DMS53 (cell line): ENCODE data around the gene IMPG2.
A peak's percentile ranks its signal among the peaks of the same experiment; 100 is the strongest.

ENCODE experiments used
- DNase-seq: peaks from one replicate; lab custom pipeline; 2025; lab: John Stamatoyannopoulos, UW

Gene IMPG2

DNA sequence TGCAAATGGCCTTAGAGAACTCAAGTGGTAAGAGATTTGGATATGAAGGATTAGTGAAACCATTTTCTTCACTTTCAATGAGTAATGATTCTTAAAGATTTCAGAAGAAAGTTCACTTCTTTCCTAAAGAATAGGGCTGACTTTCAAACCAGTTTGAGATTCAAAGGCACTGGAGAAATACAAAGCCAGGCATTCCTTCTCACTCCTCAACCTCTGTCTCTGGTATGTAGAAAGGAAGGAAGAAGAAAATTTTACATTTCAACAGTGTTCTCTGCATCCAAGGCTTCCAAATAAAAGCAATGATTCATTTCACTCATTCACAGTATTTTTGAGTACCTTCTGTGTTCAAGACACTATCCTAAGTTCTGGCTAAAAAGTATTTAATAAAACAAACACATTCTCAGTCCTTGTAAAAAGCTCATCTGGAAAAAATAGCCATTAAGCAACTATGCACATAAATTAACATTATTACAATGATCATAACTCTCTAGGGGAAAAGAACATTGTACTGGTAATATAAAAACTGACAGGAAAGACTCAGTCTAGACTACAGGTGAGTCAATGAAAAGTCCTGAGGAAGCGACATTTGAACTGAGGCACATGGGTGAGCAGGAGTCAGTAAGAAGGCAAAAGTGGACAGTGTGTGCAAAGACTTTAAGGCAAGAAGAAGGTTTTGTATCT is 79.5 kb downstream of the IMPG2 start:
- no peak for DNase-seq

DNA sequence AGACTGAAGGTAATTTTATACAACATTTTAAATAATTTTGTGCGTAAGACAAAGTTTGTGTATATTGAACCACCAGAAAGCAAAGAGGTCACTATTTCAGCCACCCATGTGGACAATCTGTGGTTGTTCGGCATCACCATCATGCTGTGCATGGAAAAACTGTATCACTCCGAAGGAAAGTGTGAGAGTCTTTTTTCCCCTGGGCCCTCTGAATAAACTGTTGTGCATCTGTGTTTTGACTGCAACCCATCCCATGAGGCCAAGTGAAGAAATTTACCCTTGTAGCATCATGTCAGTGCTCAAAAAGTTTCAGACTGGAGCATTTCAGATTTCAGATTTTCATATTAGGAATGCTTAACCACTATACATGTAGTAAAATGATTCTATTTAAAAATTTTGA is 85.3 kb downstream of the IMPG2 start:
- DNase-seq: no peak

DNA sequence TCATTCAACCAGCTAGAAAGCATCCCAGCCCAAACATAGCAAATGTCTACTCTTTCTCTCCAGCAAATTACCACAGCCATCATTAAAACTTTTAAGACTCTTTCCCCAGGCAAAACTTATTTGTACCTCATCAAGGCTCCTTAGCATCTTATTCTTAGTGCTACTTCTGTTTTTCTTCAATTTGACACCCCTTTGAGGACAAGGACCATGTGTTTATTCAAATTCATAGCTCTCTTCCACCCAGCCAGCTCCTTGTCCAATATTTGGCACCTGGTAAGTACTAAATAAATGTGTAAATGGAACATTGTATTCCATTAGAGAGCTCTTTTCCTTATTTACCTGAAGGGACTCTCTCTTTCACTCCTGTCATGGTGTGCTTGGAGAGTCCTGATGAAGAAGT is 89.8 kb downstream of the IMPG2 start:
- no peak for DNase-seq

DNA sequence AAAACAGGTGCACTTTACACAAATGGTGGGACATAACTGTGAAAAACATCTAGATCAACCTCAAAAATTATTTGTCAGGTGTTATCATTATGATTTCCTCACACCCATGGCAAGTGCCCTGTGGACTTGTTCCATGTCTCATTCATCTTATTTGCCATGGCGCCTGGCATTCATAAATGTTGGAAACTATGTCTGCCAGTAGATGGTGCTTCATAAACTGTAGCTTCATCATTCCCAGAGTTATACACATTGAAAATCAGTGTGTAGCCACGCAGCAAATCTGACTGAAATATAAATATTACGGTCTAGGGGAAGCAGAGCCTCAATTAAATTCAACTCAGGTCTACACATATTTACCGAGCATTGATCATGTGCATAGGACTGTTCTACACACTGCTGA is 90.7 kb downstream of the IMPG2 start:
- DNase-seq: peak; percentile 6

DNA sequence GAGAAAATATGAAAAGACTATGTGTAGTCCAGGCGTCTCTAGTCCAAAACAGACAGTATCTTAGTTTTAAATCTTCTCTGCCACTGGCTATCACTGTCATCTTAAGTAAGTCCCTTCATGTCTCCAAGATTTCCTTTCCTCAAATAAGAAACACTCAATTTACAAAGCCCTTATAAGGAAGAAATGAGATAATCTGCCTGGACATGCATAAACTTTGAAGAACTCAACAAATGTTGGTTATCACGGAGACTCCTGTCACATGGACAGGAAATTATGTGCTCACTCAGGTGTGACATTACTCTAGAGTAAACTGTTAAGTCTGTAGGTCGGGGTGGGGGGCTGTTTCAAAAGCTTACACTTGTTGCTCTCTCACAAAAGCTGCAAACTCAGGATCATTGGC is 91.9 kb downstream of the IMPG2 start:
- DNase-seq: no peak

DNA sequence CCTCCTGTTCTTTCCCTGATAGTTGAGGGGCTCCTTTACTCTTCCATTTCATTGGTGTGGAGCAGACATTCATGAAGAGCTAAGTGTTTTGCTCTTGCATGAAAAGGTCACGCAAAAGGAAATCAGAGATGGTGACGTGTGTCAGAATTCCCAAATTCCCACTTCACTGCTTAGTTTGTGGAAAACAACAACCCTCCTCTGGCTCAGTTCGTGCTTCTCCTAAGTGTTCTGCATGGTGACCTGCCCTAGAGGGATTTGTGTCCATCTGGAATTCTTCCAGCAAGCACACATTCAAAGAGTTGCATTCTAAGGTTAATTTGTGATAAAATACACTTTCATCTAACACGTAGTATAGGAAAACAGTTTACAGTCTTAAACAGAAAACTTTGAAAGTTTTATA is 95.6 kb downstream of the IMPG2 start:
- DNase-seq: no peak

DNA sequence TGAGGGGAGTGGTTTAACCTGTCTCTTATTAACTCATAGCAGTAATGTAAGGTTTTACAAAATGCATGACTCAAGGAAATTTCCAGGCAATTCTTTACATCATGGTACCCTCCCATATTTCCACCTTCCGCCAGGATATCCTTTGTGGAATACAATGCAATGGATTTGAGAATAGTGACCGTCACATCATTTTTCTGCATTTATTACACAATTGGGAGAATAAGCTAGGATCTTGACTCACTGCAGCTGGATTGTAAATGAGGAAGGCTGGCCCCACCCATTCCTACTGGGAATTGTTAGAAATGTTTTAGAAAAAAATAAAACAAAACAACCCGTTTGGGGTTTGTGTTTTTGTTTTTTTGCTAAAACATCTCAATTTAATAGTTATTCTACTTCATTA is 97.4 kb downstream of the IMPG2 start:
- no peak for DNase-seq

DNA sequence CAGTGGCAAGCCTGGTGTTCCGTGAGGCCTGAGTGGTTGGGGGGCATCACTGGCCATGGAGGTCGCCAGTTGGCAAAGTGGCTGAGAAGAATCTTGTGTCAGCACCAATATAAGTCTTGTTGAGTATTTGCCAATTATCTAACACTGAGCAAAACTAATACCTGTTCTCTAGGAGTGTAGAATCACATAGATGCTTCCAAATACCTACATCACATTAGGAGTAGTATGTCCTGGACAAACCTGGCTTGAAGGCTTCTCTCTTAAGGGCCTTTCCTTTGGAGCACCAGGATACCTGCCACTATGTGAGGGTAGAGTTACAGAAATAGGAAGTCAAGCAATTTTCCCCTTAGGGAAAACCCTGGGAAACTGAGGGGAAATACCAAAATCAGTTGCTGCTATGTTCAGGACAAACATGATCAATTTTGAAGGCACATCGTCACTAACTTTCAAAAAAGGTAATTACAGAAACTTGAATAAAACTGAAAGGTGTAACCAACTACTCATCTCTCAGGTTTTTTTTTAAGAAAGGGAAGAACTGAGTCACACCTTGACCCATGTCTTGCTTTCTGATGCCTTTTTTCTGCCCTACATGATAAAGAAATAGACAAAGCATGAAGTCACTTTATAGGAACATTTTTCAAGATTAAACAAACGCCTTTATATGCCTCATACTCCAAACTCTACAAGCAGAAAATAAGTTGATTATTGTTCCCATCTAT is 100.4 kb downstream of the IMPG2 start:
- no peak for DNase-seq

DNA sequence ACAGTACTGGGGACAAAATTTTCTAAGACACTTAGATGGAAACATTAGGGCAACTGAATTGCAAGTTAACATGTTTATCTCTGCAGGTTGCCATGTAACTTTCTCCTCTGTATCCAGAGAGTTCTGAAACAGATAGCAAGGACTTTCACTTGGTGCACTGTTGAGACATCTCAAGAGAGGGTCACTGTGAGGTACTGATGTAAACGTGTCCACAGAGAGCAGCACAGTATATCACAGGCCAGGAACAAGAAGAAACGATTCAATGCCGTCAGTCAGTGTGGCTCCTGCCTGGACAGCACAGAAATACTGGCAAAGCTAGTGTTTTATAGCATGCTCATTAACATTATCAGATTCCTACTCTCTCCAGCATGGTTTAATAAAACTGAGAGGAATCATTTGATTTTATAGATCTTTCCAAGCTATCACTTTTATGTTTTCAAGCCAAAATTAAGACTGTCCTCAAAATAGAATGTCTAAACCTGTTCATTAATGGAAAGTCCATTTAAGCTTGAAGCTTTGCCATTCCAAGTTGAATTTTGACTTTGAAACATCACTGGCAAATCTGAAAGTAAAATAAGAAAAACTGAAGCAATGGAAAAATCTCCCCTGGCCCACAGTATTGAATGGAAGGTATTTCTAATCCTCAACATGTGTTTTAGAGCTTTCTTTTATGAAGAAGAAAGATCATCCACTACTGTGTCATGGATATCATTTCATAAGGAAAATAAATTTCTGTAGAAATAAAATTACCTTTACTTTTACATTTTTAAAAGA is 102.7 kb downstream of the IMPG2 start:
- no peak for DNase-seq

DNA sequence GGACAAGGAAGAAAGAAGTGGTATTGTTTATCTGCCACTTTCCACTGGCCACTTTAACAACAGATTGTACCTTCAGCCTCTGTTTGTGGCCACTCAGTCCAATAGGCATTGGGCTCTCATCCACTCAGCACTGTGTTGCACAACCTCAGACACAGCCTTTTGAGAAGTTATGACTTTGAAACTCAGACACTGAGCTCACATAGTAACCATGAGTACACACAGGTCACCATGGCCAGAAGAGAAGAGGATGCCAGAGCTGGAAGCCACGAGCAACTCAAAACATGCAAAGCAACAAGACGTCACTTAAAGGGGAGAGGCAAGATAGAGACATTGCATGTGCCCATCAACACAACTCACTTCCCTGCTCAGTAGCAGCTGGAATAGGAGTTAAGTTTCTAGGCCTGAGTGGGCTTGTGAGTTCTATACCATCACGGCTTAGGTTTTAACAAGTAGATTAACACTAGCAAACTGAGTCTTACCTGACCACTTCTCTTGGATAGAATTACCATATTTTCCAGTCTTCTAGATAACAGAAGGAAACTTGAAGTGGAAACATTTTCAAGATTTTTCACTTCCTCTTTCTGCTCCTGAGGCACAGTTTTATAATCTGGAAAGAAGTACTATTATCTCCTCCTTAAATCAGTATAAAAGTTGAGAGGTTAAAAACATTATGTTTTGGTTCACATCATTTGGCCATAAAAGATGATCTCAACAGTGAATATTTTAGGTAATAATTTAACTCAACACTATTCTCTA is 103.5 kb downstream of the IMPG2 start:
- no peak for DNase-seq

DNA sequence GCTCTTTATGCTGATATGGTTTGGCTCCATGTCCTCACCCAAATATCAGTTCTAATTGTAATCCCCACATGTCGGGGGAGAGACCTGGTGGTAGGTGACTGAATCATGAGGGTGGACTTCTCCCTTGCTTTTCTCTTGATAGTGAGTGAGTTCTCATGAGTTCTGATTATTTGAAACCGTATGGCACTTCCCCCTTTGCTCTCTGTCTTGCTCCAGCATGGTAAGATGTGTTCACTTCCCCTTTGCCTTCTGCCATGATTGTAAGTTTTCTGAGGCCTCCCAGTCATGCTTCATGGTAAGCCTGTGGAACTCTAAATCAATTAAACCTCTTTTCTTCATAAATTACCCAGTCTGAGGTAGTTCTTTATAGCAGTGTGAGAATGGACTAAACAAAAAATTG is 107.6 kb downstream of the IMPG2 start:
- no peak for DNase-seq

DNA sequence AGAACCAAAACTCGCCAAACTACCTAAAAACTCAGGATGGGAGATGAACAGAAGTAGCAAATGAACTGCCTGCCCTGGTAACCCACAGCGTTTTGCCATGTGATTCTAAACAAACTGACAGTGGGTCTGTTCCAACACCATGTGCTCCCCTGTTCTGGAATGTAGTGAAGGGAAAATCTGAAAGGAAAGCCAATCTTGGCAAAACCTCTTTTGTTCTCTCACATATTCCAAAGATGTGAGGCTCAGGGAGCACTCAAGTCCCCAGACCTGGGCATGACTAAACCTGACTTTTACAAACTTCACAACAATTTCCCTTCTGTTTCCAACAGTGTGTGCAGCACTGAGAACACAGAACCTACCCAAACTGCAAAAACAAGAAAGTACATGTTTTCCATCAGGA is 116.1 kb downstream of the IMPG2 start:
- no peak for DNase-seq

DNA sequence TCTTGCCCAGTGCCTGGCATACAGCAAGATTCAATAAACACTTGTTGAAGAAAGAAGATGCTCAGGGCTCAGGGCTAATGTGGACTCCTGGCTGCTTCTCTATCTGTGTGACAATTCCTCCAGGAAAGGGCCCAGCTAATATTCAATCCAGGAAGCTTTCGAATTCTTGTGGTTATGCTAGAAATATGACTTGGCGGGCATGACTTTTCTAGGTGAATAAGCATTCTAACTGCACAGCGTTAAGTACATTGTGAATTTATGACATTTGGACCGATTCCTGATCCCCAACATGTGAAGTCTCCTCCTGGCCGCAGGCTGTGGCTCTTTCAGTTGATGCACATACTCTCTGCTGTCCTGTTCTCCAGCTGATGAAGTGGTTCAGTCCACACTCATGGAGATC is 117.0 kb downstream of the IMPG2 start:
- DNase-seq: no peak

DNA sequence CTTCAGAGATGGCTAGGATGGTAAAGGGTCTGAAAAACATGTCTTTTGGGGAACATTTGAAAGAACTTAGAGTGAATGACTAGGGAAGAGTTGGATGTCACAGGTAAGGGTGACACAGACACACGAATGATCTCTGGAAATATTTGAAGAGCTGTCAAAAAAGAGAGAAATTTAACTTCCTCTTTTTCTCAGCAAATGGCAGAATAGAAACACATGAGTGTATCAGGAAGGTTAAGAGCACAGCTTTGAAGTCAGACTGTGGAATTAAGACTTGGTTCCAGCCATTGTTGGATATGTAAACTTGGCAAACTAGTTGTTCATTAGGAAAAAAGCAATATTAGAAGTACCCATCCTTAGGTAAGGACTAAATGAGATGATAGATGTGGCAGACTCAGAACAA is 117.7 kb downstream of the IMPG2 start:
- no peak for DNase-seq

DNA sequence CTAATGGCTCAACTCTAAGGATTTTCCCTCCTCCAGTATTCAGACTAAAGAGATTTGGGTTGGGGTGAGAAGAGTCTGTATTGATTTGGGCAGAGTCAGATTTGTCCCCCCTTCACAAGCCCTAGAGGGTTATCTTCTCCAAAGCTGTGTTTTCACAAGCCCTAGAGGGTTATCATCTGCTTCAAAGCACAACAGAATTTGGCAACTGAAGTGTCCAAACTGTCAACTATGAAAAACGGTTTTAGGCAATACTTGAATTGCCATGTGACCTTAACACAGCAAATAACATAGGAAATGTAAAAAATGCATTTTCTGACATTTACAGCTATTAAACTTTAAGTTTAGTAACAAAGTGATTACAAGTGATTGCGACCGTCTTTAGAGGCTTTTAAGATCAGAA is 119.9 kb downstream of the IMPG2 start:
- no peak for DNase-seq

DNA sequence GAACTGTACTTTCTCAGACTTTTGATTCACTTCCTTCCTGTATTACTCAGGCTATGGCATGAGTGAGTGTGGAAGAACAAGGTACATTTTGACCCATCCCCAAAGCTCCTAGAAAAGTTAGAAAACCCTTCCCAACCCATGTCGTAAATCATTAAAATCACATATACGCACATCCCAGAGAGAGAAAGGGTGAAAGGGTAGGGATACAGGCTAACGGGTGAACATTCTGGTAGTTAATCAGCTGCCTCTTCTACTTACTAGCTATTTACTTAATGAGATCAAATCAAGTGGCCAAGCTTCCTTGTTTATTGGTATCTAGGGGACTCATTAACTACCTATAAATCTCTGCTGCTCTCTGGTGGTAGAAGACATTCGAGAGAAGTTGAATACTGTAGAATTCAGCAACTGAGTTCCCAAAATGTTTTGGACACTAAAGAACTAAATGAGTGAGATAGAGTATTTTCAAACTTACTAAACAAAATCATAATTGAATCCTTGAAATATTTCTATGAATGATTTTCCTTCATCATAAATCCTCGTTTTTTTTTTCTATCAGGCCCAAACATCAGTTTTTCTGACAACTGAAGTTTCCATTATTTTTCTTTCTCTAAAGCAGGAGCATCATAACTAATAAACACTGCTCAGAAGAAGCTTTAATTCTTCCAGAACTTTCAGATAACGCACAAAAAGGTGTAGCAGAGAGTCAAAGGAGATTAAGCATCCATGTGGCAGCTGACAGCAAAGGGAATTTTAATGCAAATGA is 124.2 kb downstream of the IMPG2 start:
- DNase-seq: peak; percentile 77

DNA sequence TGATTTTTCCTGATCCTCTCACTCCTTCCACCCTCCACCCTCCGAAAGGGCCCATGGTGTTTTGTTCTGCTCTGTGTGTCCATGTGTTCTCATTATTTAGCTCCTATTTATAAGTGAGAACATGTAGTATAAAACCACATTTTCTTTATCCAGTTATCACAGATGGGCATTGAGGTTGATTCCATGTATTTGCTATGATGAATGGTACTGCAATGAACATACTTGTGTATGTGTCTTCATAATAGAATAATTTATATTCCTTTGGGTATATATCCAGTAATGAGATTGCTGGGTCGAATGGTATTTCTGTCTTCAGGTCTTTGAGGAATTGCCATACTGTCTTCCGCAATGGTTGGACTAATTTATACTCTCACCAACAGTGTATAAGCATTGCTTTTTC is 126.0 kb downstream of the IMPG2 start:
- no peak for DNase-seq

DNA sequence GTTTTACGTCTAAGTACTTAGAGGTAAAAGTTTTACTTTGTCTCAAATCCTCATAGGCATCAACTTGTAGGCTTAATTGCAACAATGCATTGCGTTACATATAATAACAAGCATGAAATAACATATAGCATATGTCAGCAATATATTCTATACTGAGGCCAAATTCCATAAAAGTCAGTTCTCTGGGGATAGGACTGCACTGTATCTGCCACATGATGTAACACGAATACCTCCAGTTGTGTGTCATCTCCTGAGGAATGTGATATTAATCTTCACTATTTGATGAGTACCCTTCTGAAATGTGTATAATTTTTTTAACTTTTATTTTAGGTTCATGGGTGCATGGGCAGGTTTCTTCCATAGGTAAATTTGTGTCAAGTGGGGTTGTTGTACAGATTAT is 126.4 kb downstream of the IMPG2 start:
- DNase-seq: no peak

DNA sequence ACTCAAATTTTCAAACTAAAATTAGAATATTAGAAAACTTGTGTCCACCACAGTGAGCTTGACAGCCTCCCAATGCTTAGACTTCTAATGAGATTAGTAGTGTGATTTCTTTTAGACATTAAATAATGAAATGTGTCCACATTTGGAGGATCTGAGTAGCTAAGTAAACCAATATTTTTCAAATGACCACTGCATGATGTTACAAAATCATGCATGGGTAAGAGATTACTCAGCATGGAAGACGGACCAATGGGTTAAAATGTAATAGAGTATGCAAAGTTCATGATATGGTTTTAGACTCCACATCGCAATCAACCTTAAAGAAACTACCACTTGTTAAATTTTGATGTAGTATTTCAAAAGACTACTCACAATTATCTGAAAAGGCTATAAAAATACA is 130.6 kb downstream of the IMPG2 start:
- no peak for DNase-seq

DNA sequence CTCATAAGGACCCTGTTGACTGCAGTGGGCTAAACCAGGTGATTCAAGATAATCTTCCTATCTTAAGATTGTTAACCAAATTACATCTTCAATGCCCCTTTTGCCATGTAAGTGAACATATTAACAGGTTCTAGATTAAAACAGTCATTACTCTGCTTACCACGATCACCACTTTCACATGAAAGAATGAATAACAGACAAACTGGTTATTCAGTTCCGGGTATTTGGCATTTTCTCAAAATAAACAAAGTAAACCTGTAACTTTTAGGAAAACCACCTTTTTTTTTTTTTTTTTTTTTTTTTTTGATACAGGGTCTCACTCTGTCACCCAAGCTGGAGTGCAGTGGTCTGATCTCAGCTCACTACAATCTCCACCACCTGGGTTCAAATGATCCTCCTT is 131.2 kb downstream of the IMPG2 start:
- no peak for DNase-seq

DNA sequence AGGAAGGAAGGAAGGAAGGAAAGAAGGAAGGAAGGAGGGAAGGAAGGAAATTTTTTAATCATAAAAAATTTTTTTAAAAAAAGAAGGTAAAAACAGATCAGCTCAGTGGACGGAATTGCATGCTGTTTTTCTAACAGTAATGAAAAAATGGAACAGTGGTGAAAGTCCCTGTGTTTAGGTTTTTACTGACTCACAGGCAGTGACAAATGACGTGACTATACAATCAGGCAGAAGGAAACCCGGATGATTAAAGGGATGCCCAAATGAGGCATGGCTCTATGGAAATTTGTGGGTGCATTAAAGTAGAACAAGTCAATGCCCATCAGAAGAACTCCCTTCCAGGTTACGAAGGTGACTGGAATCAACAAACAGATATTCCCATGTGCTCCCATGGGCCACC is 135.0 kb downstream of the IMPG2 start:
- DNase-seq: no peak

DNA sequence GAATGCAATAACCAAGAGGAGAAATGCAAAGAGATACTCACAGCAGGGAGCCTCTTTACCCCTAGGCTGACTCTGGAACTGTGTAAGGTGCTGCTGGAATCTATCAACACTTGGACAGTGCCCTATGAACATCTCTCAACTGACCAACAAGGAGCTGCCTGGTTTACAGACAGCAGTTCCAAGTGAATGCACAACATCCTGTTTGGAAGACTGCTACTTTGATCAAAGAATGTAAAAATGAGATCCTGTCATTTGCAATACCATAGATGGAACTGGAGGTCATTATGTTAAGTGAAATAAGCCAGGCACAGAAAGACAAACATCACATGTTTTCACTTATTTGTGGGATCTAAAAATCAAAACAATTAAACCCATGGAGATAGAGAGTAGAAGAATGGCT is 136.3 kb downstream of the IMPG2 start:
- DNase-seq: no peak
